HTR-8/SVneo (cell line): ENCODE data around the gene CTSW.
"Not testable (repeated sequence)": the region's sequence is repeated elsewhere in the genome, so short reads cannot be mapped to it uniquely, and the experiment has no call there.

Experiments used
- DNase-seq: peaks from one replicate; pipeline ENCODE4 v3.0.0; 2011; ENCODE audit warnings: low spot score, mixed read lengths; ENCODE audit not compliant: insufficient read length
- FAIRE-seq: peaks from 2 replicates; lab custom pipeline; 2011; peaks lifted over from hg19 to GRCh38; lab: Jason Lieb, UNC

The CTSW gene

GRCh38 chr11:65883786-65884715, 4.4 kb downstream of the CTSW start:
- FAIRE-seq (peak; percentile 4), DNase-seq (no peak)

- FAIRE-seq (peak; percentile 98), DNase-seq (peak; percentile 90)
Observed at GRCh38 chr11:65884716-65885092, 5.1 kb downstream of the CTSW start.

GRCh38 chr11:65885231-65885630, 5.6 kb downstream of the CTSW start:
- FAIRE-seq: peak; percentile 13
- no peak for DNase-seq

GRCh38 chr11:65885808-65886536, 6.3 kb downstream of the CTSW start:
- FAIRE-seq (no peak), DNase-seq (no peak)

- no peak for DNase-seq
- no peak for FAIRE-seq
Observed at GRCh38 chr11:65886826-65887722, 7.4 kb downstream of the CTSW start.

DNA sequence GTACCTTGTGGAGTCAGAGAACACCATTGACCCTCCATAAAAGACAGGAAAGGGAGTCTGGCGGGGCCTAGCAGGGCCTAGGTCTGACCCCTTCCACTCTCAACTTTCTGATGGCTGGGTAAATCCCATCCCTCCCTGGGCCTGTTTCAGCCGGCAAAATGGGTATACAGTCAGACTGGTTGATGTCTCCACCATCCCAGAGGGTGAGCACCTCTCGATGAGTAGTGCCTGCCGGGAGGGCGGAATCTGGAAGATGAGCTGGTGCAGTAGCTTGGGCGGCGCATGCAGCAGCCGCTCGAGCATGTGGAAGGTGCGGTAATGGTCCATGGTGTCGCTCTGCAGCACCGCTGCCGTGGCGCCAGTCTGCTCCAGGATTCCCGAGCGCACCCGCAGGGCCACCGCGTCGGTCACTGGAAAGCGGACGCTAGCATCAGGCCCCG, 8.1 kb downstream of the CTSW start:
- peak; percentile 20 for FAIRE-seq

GRCh38 chr11:65888163-65888814, 8.7 kb downstream of the CTSW start, which contains the start of gene FIBP:
FIBP (minus strand) TSS chr11:65888471; CDS start chr11:65888418, 53 bp downstream.
- FAIRE-seq (peak; percentile 98), DNase-seq (peak; percentile 99)

More for the DNA sequence above, 8.1 kb downstream of the CTSW start:
- no peak for DNase-seq

GRCh38 chr11:65890324-65891218, 10.9 kb downstream of the CTSW start, which contains the start of gene CCDC85B:
CCDC85B (plus strand) TSS chr11:65890673; CDS start chr11:65890784, 111 bp downstream.
- FAIRE-seq (peak; percentile 95), DNase-seq (peak; percentile 98)

DNA sequence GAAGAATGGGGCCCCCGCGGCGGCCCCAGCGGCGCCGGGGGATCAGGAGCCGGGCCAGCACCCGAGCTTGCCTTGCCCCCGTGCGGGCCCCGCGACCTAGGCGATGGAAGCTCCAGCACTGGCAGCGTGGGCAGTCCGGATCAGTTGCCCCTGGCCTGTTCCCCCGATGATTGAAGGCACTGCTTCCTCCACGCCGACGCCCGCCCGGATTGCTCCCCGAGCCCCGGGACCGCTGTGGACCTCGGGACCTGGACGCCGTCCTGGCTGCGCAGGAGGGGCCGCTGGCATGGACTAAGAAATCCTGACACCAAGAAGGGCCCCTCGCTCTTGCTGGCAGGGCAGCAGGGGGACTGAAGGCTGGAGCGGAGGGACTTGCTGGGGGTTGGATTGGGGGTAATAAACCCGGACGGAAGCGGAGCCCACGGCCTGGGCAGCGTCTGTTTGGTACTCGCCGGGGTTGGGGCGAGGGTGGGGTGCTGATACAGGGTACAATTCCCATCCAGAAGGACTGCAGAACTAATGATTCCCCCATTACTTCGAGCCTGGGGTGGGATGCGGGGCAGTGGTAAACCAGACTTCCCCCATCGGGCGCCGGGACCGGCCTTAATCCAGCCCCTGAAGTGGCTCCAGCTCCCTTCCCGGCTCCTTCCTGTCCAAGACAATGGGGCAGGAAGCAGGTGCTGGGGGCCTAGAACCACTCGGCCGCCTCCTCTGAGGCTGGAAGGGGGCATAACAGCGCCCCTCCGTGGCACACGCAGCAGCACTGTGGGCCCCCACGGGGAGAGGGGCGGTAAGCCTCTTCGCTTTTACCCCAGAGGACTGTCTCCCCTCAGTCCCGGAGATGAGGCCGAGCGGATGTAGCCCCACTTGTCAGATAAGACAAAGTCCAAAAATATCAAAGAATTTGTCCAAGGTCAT, 11.8 kb downstream of the CTSW start:
- DNase-seq (no peak), FAIRE-seq (peak; percentile 23)

DNA sequence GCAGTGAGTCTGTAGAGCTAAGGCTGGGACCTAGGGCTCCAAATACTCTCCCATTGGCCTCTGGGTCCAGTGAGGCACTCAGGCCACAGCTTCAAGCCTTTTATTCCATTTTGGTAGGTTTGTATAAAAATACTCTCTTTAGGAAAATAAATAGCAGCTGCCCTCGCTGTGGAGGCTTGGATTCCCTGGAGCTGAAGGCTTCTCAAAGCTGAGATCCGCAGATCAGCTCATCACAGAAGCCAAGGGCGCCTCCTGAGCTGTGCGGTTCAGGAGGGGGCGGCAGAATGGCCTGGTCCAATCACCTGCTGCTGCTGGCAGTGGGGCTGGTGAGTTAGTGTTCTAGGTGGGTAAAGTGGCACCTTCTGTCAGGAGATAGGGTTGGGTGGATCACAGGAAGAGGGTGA, 12.5 kb downstream of the CTSW start:
- DNase-seq: not testable (repeated sequence)
- FAIRE-seq: peak; percentile 76

GRCh38 chr11:65892661-65893317, 13.2 kb downstream of the CTSW start:
- FAIRE-seq (peak; percentile 79), DNase-seq (no peak)

GRCh38 chr11:65894034-65894591, 14.5 kb downstream of the CTSW start:
- DNase-seq (no peak), FAIRE-seq (no peak)

DNA sequence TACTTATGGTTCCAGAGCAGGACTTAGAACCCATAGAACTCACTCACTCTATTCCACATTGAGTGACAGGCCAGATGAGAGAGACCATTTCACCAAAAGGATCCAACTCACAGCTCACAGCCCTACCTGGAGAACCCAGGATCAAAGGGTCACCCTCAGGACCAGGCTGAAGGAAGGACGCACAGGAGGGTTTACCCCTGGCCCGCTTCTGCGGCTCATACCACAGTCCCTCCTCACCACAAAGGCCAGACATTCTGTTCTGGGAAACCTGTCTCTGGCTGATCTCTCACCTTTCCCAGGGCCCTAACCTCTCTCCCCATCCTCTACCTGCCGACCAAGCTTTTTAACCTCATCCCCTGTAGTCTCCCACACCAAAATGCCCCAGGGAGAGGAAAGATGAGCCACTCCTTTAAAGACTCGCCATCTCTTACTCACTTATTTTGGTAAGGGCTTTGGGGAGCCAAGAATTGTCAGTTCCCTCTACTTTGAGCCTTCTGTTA, 15.9 kb downstream of the CTSW start:
- no peak for FAIRE-seq
- DNase-seq: no peak

DNA sequence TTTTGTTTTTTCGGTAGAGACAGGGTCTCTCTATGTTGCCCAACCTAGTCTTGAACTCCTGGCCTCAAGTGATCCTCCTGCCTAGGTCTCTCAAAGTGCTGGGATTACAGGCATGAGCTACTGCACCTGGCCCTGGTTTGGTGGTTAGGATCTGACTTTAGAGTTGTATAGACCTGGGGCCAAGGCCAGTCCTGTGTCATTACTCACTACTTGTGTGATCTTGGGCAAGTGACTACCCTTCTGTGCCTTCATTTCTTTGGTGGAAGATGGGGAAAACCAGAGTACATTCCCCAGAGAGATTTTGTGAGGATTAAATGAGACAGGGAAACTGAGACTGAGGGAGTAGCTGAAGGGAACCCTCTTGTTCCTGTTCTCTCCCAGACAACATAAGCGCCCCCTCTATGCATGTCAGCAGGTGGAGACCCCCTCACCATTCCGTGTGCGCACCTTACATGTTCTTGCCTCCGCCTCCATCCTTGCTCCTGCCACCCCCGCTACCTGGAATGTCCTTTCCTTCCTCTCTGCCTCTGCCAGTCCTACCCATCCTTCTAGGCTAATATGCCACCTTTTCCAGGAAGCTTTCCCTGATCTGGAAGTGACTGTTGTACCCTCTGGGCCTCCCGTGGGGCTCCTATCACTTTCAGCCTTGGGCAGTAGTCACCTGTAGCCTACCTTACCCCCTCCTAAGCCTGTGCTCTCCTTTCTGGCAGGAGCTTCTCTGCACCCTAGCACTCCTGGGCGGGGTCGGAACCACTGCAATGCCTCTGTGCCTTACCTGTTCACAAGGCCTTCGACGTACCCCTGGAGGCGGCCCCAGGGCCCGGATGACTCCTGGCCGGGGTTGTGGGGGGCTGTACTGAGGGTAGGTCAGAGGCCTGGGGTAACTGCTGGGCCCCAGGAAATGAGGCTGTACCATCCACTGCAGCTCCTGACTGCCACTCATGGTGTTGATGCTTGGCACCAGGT, 16.7 kb downstream of the CTSW start:
- DNase-seq: no peak
- no peak for FAIRE-seq

DNA sequence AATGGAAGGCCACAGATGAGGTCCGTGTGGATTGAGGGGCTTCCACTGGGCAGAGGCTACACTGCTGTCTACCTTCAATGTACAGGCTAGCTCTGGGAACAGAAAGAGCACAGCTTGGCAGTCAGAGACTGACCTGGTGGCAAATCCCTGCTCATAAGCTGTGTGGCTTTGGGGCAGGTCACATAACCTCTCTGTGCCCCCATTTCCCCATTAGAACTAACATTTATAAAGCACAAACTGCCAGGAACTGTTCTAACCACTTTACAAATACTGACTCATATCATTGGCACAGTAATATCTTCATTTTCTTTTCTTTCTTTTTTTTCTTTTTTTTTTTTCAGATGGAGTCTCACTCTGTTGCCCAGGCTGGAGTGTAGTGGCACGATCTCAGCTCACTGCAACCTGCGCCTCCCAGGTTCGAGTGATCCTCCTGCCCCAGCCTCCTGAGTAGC, 17.4 kb downstream of the CTSW start:
- FAIRE-seq (peak; percentile 81), DNase-seq (no peak)
